ENCODE results near the gene GLDC.
"Not testable (repeated sequence)": the region's sequence is repeated elsewhere in the genome, so short reads cannot be mapped to it uniquely, and the experiment has no call there.

Gene GLDC

DNA sequence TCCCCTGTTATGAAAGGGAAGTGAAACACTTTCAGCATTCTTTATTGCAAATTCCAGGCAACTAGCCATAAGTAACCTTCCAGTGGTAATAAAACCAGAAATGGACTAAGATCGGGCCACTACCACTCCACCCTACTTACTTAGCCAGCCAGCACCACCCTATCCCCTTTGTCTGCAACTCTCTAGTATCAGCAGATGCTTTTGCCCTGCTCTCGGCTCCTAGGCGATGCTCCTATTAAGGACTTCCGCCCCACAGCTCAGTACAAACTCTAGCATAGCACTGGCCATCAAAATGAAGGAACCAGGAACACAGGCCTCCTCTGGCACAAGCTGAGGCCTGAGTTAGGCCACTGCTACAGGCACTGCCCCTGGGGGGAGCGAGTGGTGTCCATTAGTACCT, 81.2 kb downstream of the GLDC start:
- DNase-seq, result no peak

DNA sequence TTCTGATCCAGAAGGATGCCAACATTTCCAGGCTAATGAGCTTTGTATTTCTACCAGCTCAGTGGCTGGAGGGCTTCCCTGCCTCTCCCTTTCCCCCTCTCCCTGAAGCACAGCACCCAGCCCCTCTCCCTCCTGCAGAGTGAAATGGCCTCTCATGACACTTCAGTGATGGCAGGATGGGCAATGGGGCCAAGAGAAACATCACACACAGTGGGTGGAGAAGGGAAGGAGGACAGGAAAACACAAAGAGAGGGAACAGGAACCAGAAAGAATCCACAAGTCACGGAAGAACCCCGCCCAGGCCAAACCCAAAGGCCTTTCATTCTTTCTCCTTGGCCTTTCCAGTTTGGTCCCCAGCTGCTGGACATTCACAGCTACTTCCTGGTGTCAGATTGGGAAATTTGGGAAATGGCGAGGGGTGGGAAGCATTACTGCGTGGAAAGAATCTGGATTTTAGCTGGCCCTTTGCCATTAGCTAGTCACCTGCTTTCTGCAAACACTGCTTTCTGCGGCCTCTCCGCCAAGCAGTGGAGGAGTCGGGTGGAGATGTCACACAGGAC, 82.6 kb downstream of the GLDC start:
- no peak for DNase-seq

DNA sequence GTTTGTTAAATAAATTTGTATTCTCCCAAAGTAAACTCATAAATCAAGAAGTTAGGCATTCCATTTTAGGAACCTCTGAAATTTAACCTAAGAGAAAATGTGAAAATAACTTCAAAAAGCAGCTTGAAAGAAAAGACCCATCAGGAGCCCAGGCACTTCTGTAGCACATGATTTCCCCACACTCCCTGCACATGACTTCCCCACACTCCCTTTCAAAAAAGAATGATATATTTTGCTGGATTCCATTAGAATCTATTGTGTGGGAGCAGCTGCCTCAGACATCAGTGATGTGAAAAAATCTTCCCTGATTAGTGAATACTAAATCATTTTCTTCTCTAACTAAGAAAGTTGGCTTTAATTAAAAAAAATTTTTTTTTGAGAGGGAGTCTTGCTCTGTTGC, 83.3 kb downstream of the GLDC start:
- DNase-seq, result no peak

DNA sequence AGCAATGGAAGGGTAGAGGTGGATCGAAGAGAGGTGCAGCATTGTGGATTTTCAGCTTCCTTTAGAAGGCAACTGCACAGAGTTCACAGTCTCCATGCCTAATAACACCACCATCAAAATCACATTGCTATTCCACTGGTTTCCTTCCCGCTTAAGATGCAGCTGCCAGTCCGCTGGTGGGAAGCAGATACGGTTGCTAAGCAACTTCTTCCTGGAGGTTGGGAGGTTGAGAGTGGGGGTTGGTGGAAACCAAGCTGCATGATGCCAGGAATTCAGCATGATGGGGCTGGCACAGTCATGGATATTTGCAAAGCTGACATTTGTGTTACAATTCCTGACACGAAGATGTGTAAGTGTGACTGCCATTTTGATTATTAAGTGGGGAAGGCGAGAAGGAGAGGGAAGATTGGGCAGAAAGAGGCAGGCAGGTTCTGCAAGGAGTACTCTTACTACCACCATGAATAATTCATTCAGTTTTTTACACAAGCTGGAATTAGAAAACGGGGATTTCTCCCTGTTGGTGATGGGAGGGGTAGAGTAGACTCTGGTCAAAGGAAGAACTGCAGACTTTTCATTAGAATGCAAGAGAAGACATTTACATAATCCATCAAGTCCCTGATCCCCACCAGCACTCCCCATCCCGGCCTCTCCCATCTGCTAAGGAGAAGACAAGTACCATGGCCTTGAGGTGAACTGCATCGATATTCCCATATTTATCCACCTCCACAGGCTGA, 87.5 kb downstream of the GLDC start:
- DNase-seq, result no peak

DNA sequence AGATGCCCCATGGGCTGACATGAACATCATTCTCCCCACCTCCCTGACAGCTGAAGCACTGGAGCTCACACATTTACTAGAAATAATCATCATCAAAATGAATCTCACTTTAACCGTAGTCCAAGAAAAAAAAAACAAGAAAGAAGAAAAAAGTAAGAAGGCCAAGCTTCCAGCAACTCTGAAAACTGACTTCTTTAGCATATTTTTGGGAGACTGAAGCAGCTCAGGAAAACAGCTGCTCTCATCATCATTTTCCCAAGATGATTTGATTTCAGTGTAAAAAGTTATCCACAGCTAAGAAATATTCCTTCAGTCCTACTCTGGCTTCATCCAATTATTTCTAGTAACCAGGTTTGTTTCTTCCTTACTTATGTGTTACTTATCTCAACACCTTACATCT, 91.7 kb downstream of the GLDC start:
- no peak for DNase-seq

DNA sequence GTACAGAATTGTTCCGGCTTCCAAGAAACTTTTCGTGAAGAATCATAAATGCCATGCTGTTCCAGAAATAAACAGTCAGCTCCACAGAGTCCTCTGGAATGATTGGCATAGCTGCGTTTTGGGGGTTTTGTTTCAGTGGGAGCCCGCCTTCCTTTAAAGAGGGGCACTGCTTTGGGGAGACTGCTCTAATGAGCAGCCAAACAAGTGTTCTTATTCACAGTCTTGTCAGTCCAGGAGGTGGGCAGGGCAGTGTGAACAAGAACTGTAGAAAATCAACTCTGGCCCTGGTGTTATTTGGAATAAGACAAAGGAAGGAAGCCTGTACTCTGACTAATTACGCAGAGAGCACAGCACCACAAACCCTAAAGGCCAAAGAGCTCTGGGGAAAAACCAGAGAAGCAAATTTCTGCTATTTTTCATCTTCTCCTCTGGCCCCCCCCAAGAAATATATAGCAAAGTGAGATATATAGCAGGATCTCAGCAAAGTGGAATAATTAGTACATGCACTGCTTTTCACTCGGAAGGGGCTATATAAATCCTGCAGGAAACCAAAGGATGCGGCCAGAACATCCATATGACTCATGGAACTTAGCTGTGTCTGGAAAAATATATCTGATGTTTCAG, 92.9 kb downstream of the GLDC start:
- no peak for DNase-seq

DNA sequence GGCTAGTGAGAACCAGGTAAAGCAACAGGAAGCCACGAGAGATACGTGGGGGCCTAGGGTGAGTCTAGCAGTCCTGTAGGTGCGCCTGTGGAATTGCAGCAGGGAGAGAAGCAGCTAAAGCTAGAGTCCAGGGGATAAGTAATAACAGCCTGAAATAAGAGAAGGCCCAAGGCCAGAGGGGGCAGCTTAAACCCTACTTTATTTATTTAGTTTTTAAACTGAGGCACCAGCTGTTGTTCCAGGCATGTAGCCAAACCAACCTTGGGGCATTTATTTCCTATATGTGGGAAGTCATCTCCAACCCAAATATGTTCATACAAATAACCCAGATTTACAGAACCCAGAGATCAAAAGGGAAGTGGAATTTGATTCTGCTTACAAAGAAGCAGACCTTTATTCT, 93.5 kb downstream of the GLDC start:
- DNase-seq, result no peak

DNA sequence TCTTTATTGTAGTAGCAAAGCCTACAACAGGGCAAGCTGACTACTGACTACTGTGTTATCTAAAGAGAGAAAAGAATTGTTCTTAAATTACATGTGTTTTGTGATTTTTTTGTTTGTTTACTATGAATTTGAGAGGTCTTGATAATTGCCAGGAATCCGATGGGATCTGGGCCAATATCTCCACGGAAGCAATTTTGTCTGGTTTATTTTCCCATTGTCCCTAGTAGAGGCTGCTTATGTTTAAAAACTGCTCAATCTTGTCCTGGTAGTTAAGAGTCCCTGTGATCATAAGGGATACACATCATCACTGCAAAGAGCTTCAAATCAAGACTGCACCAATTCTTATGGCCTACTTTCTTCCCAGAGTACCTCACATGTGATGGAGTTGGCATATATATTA, 94.4 kb downstream of the GLDC start:
- DNase-seq, result no peak

DNA sequence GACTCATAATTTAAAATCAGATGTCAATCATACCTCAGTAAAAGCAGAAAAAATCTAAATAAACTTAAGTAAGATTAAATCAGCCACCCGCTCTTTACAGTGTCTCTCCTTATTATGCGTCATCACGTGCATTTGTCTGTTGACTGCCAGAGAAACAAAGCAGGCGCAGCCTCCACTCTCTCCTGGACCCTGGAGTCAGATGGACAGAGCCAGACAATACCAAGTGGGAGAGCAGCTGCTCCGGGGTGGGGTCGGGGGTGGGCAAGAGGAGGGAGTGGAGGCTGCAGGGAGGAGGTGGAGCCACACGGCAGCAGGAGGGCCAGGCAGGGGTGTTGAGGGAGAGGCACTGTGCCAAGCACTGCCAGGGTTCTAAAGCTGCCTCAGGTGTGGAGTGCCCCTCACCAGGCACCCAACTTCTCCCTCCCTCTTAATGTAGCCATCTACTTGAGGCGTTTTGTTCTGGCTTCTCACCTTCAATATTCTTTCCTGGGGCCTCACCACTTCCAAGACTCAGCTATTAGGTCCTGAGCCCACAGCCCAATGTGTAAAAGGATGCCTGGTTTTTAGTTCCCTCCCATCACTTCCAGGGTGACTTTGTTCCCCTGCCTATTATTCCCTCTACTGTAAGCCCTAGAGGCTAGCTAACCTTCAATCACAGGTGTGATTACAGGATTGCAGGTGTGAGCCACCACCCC, 96.3 kb downstream of the GLDC start:
- no peak for DNase-seq

DNA sequence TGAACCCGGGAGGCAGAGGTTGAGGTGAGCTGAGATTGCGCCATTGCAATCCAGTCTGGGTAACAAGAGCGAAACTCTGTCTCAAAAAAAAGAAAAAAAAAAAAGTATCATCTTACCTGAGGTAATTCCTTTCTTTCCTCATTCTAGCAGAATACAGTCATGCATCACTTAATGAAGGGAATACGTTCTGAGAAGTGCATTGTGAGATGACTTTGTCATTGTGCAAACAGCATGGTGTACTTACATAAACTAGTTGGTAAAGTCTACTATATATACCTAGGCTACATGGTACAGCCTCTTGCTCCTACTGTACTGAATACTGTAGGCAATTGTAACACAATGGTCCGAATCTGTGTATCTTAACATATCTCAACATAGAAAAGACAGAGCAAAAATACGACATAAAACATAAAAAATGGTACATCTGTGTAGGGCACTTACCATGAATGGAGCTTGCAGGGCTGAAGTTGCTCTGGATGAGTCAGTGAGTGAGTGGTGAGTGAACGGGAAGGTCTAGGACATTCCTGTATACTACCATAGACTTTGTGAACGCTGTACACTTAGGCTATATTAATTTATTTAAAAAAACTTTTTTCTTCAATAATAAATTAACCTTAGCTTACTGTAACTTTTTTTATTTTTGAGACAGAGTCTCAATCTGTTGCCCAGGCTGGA, 100.4 kb downstream of the GLDC start:
- no peak for DNase-seq

DNA sequence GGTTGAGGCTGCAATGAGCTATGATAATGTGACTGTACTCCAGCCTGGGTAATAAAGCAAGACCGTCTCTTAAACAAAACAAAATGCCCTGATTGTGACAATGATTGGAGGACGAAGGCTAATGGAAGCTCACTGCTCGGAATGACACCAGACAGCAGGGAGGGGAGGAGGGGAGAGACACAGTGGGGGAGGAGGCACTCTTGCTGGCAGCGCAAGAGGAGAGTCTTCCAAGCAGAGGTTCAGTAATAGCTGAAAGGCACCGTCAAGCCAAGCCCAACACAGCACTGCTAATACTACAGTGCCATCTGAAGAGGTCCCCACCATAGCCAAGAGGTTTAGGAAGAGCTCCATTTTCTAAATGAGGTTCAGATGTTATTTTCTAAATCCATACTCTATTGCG, 102.3 kb downstream of the GLDC start:
- DNase-seq, result no peak

DNA sequence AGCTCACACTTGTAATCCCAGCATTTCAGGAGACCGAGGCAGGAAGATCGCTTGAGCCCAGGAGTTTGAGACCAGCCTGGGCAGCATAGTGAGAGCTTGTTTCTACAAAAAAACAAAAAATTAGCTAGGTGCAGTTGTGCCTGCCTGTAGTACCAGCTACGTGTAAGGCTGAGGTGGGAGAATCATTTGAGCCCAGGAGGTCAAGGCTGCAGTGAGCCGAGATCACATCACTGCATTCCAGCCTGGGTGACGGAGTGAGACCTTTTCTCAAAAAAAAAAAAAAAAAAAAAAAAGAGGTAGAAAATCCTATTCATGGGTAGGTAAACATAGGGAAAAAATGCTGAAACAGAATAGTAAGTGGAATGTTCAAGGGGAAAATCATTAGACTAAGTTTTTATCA, 102.9 kb downstream of the GLDC start:
- not testable (repeated sequence) for DNase-seq

DNA sequence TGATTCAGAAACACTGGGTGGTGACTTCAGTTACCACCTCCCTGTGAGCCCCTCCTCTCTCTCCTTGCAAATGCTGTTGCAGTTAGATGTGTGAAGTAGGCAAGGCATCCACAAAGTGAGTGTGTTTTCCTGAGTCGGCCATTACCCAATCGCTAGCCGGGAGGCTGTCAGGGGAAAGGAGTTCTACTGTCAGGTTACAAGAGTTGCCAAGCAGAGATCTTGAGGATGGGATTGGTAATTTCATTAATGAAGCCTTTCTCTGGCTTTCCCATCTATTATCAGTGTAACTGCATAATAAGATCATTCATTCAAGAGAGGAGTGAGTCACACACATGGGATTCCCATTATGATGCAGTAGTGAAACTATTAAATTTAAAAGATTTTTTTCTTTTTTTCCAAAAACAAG, 106.9 kb downstream of the GLDC start:
- DNase-seq, result no peak

DNA sequence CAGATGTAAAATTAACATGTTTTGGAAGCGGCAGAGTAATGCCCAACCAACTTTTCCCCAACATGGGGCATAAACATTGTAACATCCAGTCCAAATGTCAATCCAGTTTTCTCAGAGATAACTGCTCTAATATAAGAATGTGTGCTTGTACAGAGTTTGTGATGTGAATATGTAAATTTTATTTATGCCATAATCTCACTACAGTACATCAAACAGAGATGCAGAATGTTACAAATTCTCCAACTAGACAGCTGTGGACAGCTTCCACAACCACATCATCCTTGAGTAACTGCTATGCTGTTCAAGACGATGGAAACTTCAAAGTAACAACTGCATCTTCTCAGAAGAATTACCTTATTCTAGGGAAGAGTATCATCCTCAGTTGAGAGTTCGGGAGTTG, 109.9 kb downstream of the GLDC start:
- DNase-seq, result no peak

DNA sequence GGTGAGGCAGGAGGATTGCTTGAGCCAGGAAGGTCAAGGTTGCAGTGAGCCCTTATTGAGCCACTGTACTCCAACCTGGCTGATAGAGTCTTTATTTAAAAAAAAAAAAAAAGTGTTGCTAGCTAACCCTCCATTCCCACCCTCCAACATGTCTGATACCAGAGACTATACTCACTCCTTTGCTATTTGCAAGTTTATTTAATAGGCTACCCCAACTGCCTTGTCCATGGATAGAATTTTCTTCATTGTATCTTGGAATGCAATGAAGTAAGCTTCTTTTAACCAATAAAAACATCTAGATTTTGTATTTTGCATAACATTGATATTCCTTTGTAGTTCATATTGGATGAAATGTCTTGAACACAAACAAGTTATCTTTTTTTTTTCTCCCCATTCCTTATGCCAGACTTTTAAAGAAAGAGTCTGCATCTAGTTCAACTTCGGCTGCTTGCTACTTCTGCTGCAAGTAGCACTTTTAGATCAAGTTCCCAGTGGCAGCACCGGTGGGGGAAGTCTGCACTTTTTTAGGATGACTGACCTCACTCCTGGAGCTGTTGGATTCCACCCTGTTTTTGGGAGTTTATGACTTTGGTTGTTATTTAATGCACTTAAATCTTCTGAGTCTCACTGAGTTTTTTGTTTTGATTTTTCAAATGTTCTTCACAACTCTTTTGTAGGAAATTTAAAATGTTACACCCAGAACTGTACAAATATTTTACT, 120.0 kb downstream of the GLDC start:
- no peak for DNase-seq

DNA sequence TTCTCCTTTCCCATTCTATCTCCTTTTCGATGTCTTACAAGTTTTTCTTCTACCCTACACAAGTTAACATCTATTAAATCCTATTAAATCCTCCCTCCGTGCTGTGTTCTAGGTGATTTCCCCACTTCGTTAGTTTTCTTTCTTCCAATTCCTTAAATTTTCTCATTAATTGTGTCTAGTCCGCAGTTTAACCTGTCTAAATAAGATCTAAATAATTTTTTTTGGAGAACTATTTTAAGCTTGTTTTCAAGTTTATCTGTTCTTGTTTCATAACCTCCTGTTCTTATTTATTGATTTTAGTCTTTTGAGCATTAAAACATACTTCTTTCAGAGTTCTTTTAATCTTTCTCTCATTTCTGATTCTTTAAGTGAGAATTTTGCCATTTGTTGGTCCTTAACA, 123.3 kb downstream of the GLDC start:
- DNase-seq, result no peak

DNA sequence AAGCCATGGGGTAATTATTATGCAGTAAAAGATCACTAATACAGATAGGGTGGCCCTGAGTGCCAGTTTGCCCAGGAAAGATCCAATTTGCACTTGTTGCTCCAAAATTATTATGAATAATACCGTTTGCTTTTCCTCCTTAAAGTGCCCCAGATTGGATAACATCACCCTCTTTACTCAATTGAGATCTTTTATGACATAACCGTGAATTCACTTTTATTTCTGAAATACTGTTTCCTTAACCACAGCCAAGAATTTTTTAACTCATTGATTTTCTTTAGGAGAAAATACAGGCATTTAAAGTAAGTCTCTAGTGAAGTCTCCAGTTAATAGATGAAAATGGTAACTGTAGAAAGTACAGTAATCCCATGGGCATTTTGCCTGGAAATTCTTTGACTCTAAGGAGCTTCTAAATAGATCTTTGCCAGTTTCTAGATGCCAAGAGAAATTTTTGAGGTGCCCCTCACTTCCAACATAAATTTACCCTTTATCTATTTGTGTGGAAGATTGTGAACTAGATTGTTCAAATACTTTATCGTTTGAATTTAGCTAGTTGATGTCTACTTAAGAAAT, 133.4 kb downstream of the GLDC start:
- DNase-seq, result no peak

DNA sequence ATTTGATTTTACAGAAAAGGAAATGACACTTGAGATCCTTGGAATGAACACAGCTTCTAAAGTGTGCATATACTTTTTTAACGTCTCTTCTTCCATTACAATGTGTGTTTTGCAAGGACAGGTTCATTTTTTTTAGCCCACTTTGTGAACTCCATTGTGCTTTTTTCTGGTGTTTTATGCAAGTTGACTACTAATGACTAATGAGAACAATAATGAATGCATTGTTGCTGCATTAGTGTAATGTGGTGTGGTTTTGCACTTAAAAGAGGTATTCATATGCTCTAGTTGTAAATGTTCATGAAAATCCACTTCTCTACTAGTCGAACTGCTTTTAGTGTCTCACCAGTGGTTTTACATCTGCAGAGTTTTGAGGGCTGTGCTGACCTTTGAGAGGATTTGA, 139.0 kb downstream of the GLDC start:
- no peak for DNase-seq

DNA sequence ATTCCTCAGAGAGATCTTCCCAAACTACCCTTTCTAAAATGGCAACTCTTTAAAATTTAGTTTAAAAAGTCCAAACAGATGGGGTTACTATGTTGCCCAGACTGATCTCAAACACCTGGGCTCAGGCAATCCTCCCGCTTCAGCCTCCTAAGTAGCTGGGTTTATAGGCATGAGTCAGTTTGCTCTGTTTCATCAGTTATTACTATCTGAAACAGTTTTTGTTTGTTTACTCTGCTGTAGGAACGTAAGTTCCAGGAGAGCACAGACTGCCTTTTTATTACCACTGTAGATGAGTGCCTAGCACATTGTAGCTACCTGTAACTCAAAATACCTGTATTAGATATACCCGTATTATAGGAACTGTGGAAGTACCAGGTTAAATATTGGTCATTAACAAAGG, 143.1 kb downstream of the GLDC start:
- DNase-seq, result no peak

DNA sequence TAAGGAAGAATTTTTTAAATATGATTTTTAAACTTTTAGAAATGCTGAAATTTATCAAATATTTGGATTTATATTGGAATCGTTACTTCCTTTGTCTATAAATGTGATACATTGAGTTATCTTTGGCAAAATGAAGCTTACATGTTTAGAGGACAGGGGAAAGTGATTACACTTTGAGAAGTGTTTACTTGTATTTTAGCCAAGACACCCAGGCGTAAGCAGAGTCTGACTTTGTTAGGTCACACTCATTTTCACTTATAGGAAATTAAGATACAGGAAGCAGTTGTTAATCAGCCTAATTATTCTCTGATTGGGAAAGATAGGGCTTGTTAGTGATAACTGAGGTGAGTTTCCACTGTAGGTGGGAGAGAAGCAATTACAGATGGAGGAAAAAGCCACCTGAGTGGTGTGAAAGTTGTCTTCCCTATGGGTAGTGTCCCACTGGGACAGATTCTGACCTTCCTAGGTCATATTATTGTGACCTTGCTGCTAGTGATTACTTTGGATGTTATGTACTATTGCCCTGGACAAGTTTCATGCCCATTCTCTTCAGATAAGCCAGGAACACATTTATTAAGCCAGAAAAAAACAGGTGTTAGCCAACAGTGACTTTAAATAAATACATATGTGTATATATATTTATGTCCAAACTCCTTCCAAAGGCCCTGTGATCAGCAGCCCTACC, 143.9 kb downstream of the GLDC start:
- DNase-seq, result no peak

DNA sequence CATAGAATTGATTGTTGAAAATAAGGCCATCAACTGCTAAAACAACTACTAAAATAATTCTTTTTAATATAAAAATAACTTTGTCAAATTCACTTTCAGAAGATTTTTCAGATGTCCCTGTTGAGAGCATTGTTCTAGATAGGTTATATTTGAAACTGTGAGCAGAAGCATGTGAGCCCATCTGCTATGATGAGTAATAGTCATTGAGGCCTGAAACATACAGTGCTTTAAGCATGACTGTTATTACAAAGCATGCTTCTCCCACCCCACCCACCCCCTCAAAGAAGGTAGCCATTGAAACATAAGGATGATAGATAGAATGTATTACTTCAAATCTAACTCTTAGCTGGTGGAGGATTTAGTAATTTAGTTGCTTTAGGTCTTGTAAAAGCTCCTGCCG, 146.5 kb downstream of the GLDC start:
- DNase-seq, result no peak

DNA sequence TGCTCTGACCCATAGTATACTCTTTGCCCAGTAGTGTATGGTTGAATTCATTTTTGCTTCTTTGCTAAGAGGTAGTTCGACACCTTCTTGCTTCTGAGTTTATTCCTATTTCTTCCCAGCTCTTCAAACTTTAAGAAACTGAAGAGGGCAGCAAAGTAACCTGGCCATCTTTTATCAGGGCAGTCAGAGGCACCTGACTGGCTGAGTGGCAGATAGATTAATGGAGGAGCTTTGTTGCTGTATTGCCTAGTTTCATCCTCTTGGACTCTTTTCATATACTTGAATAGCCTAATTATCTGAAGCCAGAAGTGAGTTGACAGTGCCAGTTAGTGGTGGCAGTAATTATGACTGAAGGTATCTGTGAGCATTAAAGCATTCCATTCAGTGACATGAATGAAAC, 150.1 kb downstream of the GLDC start:
- no peak for DNase-seq
